Gastroesophageal sphincter (tissue), 4 donors: ENCODE measurements around the gene NCOA4. TPM values are rescaled to one million over a fixed set of nuclear protein-coding genes. Genes with fewer than 3 reads are reported as not detected.
A peak's percentile ranks its signal among the peaks of the same experiment; 100 is the strongest.

Experiments
- ATAC-seq: fragments of 150-250 bp; one replicate; pipeline ENCODE4 v1.9.1; 2016; ENCODE audit warnings: mild to moderate bottlenecking, moderate library complexity
- H3K27ac ChIP-seq, 4 donors: fragments of 200-600 bp; sonication (generic) in 3 of 4; 1 replicate in 3 of 4; 2 replicates in 1 of 4; pipeline ENCODE4 v1.5.1; 2016 to 2019
- H3K27me3 ChIP-seq: fragments of 200-600 bp; sonication (generic); one replicate; pipeline ENCODE4 v1.5.1; 2019
- H3K36me3 ChIP-seq, 2 donors: fragments of 200-600 bp; sonication (generic); one replicate each; pipeline ENCODE4 v1.5.1; 2019; ENCODE audit warnings: control low read depth in 1 of 2
- H3K4me1 ChIP-seq, 3 donors: fragments of 200-600 bp; sonication (generic); 1 replicate in 2 of 3; 2 replicates in 1 of 3; pipeline ENCODE4 v1.5.1; 2016 to 2019; ENCODE audit warnings: control low read depth in 2 of 3
- H3K4me3 ChIP-seq, 2 donors: fragments of 200-600 bp; sonication (generic); one replicate each; pipeline ENCODE4 v1.5.1; 2019; ENCODE audit warnings: mild to moderate bottlenecking in 1 of 2, moderate library complexity in 1 of 2
- H3K9me3 ChIP-seq, 3 donors: fragments of 200-600 bp; sonication (generic); one replicate each; pipeline ENCODE4 v1.5.1; 2017 to 2019; ENCODE audit warnings: control low read depth in 2 of 3
- CTCF ChIP-seq, 4 experiments: fragments of 200-600 bp in 2 of 4; fragments of 450-650 bp in 2 of 4; sonication (generic) in 1 of 4; IDR thresholded peaks; one replicate each; pipeline ENCODE4 v1.5.1; 2017 to 2019; ENCODE audit warnings: antibody characterized with exemption in 4 of 4, mild to moderate bottlenecking in 2 of 4, moderate library complexity in 2 of 4
- EP300 ChIP-seq: sonication (generic); formaldehyde crosslinking; IDR thresholded peaks from one replicate; pipeline ENCODE4 v1.6.1; 2017; ENCODE audit warnings: antibody characterized with exemption, mild to moderate bottlenecking
- POLR2A ChIP-seq, 2 donors: fragments of 450-650 bp; IDR thresholded peaks; one replicate each; pipeline ENCODE4 v1.6.1; 2017; ENCODE audit warnings: antibody characterized with exemption in 2 of 2, mild to moderate bottlenecking in 2 of 2, moderate library complexity in 1 of 2
- POLR2AphosphoS5 ChIP-seq: sonication (generic); formaldehyde crosslinking; IDR thresholded peaks from one replicate; pipeline ENCODE4 v1.6.1; 2017; ENCODE audit warnings: antibody characterized with exemption
- WGBS, 2 donors: methylation state at CpG; one replicate each; pipeline ENCODE4 v1.1.5; 2018; ENCODE audit warnings: low coverage in 1 of 2; 5-methylcytosine and 5-hydroxymethylcytosine counted together
- total RNA-seq, 4 donors: library from RNA; depleted of rRNA; stranded (reverse); fragments of >200 nt; gene quantifications; one replicate each; pipeline ENCODE4 v1.1.0, GENCODE V29; 2016

The NCOA4 gene
- total RNA-seq, 4 donors from 2014 or later = 152 to 186 (median 173) TPM

GRCh38 chr10:46014683-46015405 lies 15.6 kb downstream of the NCOA4 start:
- TF ChIP-seq POLR2AphosphoS5 (no peak), POLR2A (IDR thresholded peaks at IDR 0.05) (no peak), EP300 (no peak), CTCF (IDR thresholded peaks at IDR 0.05) (no peak)
- no peaks in the 10 kb centered on the region for H3K27me3 ChIP-seq
- ATAC-seq = no peak
- H3K36me3 ChIP-seq = peaks cover 14 to 65% of the 10 kb centered on the region in 2 donors
- no peak overlapping the region for H3K4me3 ChIP-seq
- H3K27ac ChIP-seq = no peak overlapping the region
- H3K4me1 ChIP-seq = peaks cover 13 to 52% (median 18%) of the 10 kb centered on the region in 3 donors
- 77 to 87% methylated on average over 3 of the region's 5 CpGs for WGBS, 2 donors
- H3K9me3 ChIP-seq = no peaks in the 10 kb centered on the region

- Histone ChIP-seq H3K4me3 (no peak overlapping the region), H3K4me1 (peaks cover 13 to 46% (median 14%) of the 10 kb centered on the region in 3 donors), H3K27me3 (no peaks in the 10 kb centered on the region), H3K9me3 (no peaks in the 10 kb centered on the region), H3K27ac (no peak overlapping the region), H3K36me3 (peaks cover 17 to 71% of the 10 kb centered on the region in 2 donors)
- TF ChIP-seq CTCF (IDR thresholded peaks at IDR 0.05) (no peak), EP300 (no peak), POLR2AphosphoS5 (no peak), POLR2A (IDR thresholded peaks at IDR 0.05) (no peak)
- no peak for ATAC-seq
- WGBS, 2 donors = 87 to 100% methylated on average over 1 to 3 of the region's 5 CpGs
Observed at GRCh38 chr10:46014206-46014605, 16.2 kb downstream of the NCOA4 start.

GRCh38 chr10:46012746-46013145 lies 17.7 kb downstream of the NCOA4 start:
- Histone ChIP-seq H3K9me3 (no peaks in the 10 kb centered on the region), H3K27me3 (no peaks in the 10 kb centered on the region), H3K4me1 (peaks cover 0 to 31% (median 4%) of the 10 kb centered on the region in 3 donors), H3K36me3 (peaks cover 21 to 86% of the 10 kb centered on the region in 2 donors), H3K27ac (no peak overlapping the region), H3K4me3 (no peak overlapping the region)
- no peak for ATAC-seq
- WGBS, 2 donors = 80 to 88% methylated on average over 2 to 3 of the region's 3 CpGs
- no peak for TF ChIP-seq POLR2AphosphoS5
- no peak for TF ChIP-seq CTCF (IDR thresholded peaks at IDR 0.05)
- no peak for TF ChIP-seq EP300
- TF ChIP-seq POLR2A (IDR thresholded peaks at IDR 0.05) = no peak

GRCh38 chr10:46006219-46006618 lies 24.2 kb downstream of the NCOA4 start:
- Histone ChIP-seq H3K4me1 (peaks cover 0 to 10% (median 0%) of the 10 kb centered on the region in 3 donors), H3K27ac (peak overlapping the region in 1 of 4 donors; percentile 5), H3K9me3 (no peaks in the 10 kb centered on the region), H3K36me3 (peaks cover 14 to 100% of the 10 kb centered on the region in 2 donors), H3K4me3 (no peak overlapping the region), H3K27me3 (no peaks in the 10 kb centered on the region)
- no peak for ATAC-seq
- 50 to 65% methylated on average over 3 of the region's 3 CpGs for WGBS, 2 donors
- no peak for TF ChIP-seq CTCF (IDR thresholded peaks at IDR 0.05)
- TF ChIP-seq POLR2AphosphoS5 = no peak

- Histone ChIP-seq H3K4me1 (peaks cover 0 to 10% (median 0%) of the 10 kb centered on the region in 3 donors), H3K27ac (no peak overlapping the region), H3K4me3 (no peak overlapping the region), H3K36me3 (peaks cover 14 to 100% of the 10 kb centered on the region in 2 donors), H3K9me3 (no peaks in the 10 kb centered on the region), H3K27me3 (no peaks in the 10 kb centered on the region)
- WGBS, 2 donors = 66 to 72% methylated on average over 3 to 4 of the region's 4 CpGs
- no peak for TF ChIP-seq POLR2A (IDR thresholded peaks at IDR 0.05)
- TF ChIP-seq POLR2AphosphoS5 = no peak
- TF ChIP-seq EP300 = no peak
- TF ChIP-seq CTCF (IDR thresholded peaks at IDR 0.05) = no peak
- no peak for ATAC-seq
Observed at GRCh38 chr10:46005383-46005782, 25.0 kb downstream of the NCOA4 start.
